HG03060 (cell line): ENCODE results near the gene SPIB.
"Not testable (repeated sequence)": the region's sequence is repeated elsewhere in the genome, so short reads cannot be mapped to it uniquely, and the experiment has no call there.

Source experiments
- ATAC-seq: cut with Tn5 transposase; IDR thresholded peaks from one replicate; pipeline ENCODE4 v1.9.1; 2021; ENCODE audit warnings: low read depth, moderate number of reproducible peaks; ENCODE audit not compliant: unreplicated experiment

SPIB gene

GRCh38 chr19:50435221-50435620, 16.5 kb downstream of the SPIB start:
- no peak for ATAC-seq

GRCh38 chr19:50435627-50436026, 16.9 kb downstream of the SPIB start:
- ATAC-seq: no peak

- no peak for ATAC-seq
These were observed 19.2 kb downstream of the SPIB start for GRCh38 chr19:50437862-50438449.

- not testable (repeated sequence) for ATAC-seq
These were observed 20.4 kb downstream of the SPIB start for GRCh38 chr19:50439130-50439529.

- no peak for ATAC-seq
These were observed 25.3 kb downstream of the SPIB start for GRCh38 chr19:50444059-50444458.

GRCh38 chr19:50447053-50447452, 28.3 kb downstream of the SPIB start:
- no peak for ATAC-seq

- no peak for ATAC-seq
These were observed 29.0 kb downstream of the SPIB start for GRCh38 chr19:50447750-50448149.

- ATAC-seq: no peak
These were observed 30.6 kb downstream of the SPIB start for GRCh38 chr19:50449236-50449899.

GRCh38 chr19:50450369-50451222, 31.9 kb downstream of the SPIB start:
- ATAC-seq: no peak

- ATAC-seq: no peak
These were observed 32.4 kb downstream of the SPIB start for GRCh38 chr19:50451223-50451534.

GRCh38 chr19:50453243-50453642, 34.5 kb downstream of the SPIB start:
- ATAC-seq: no peak

GRCh38 chr19:50455992-50456391, 37.3 kb downstream of the SPIB start:
- no peak for ATAC-seq

GRCh38 chr19:50457300-50457699, 38.6 kb downstream of the SPIB start:
- no peak for ATAC-seq

GRCh38 chr19:50458396-50459066, 39.8 kb downstream of the SPIB start:
- no peak for ATAC-seq

GRCh38 chr19:50459067-50459456, 40.3 kb downstream of the SPIB start:
- ATAC-seq: no peak

- no peak for ATAC-seq
These were observed 40.9 kb downstream of the SPIB start for GRCh38 chr19:50459638-50460037.

- ATAC-seq: peak; percentile 53
These were observed 41.5 kb downstream of the SPIB start for GRCh38 chr19:50460161-50460765.

GRCh38 chr19:50461066-50461875, 42.5 kb downstream of the SPIB start:
- no peak for ATAC-seq

GRCh38 chr19:50462970-50463369, 44.2 kb downstream of the SPIB start:
- no peak for ATAC-seq

- ATAC-seq: no peak
These were observed 45.6 kb downstream of the SPIB start for GRCh38 chr19:50464348-50464747.
